ENCODE results near the gene GLMP. TPM values are rescaled to one million over a fixed set of nuclear protein-coding genes. Genes with fewer than 3 reads are reported as not detected.
"Not testable (repeated sequence)": the region's sequence is repeated elsewhere in the genome, so short reads cannot be mapped to it uniquely, and the experiment has no call there.

GLMP gene
- total RNA-seq, 1 experiment from 2014 or later, result 17.7 TPM

DNA sequence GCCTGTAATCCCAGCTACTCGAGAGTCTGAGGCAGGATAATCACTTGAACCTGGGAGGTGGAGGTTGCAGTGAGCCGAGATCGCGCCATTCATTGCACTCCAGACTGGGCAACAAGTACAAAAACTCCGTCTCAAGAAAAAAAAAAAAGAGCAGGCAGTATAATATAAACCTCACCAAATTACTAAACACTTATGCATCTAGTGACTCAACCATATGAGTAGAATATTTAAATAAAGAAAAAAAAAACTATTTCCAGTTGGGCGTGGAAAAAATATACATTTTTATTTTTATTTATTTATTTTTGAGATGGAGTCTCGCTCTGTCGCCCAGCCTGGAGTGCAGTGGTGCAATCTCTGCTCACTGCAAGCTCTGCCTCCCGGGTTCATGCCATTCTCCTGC lies 27.7 kb upstream of the GLMP start:
- not testable (repeated sequence) for H3K27me3 ChIP-seq (ENCODE audit: low read length); DNase-seq; H3K27ac ChIP-seq (ENCODE audit: low read length); H3K9me2 ChIP-seq (replicated peaks; ENCODE audit: insufficient read depth, low read length); H3K9ac ChIP-seq (ENCODE audit: low read length); H3K4me3 ChIP-seq (ENCODE audit: low read length); H3K9me3 ChIP-seq (ENCODE audit: low read length); H3K4me1 ChIP-seq (ENCODE audit: low read length); H3K79me2 ChIP-seq (ENCODE audit: low read length); H4K20me1 ChIP-seq (ENCODE audit: insufficient read depth, low read depth, low read length); H2AFZ ChIP-seq (ENCODE audit: low read length); H3K4me2 ChIP-seq (ENCODE audit: low read depth, low read length, poor library complexity, severe bottlenecking)
- peaks cover 48% of the 10 kb centered on the region for H3K36me3 ChIP-seq (ENCODE audit: insufficient read depth, low read length)

- peaks cover 65% of the 10 kb centered on the region for H3K36me3 ChIP-seq (ENCODE audit: insufficient read depth, low read length)
- no peaks in the 10 kb centered on the region for H3K9me3 ChIP-seq (ENCODE audit: low read length)
- no peaks in the 10 kb centered on the region; the same call in 1 of the 2 replicates for H3K79me2 ChIP-seq (ENCODE audit: low read length)
- no peaks in the 10 kb centered on the region for H3K27me3 ChIP-seq (ENCODE audit: low read length)
- no peaks in the 10 kb centered on the region for H3K4me1 ChIP-seq (ENCODE audit: low read length)
- no peak for DNase-seq
- H2AFZ ChIP-seq (ENCODE audit: low read length), result no peak overlapping the region
- H3K9ac ChIP-seq (ENCODE audit: low read length), result no peak overlapping the region
- H3K4me2 ChIP-seq (ENCODE audit: low read depth, low read length, poor library complexity, severe bottlenecking), result no peak overlapping the region
- no peaks in the 10 kb centered on the region for H3K9me2 ChIP-seq (replicated peaks; ENCODE audit: insufficient read depth, low read length)
- no peak overlapping the region for H3K4me3 ChIP-seq (ENCODE audit: low read length)
- no peak overlapping the region for H3K27ac ChIP-seq (ENCODE audit: low read length)
- H4K20me1 ChIP-seq (ENCODE audit: insufficient read depth, low read depth, low read length), result peaks cover 6% of the 10 kb centered on the region; the same call in 1 of the 2 replicates
Measured at GRCh38 chr1:156320560-156320959, 25.1 kb upstream of the GLMP start.

DNA sequence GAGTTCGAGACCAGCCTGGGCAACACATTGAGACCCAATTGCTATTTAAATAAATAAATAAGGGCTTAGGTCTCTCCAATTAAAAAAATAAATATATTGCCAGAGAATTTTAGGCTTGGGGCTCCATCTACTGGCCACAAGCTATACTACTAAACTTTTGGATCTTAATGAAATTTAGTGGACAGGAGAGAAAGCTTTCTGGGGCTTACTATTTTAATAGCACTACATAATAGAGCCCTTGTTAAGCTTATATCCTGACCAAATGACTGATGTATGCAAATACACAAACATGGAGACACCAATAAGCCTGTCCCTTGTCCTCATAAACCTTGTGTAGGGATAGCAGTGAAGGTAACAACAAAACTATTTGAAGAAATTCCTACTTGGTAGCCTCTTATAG lies 24.2 kb upstream of the GLMP start:
- DNase-seq, result peak; percentile 67
- no peak overlapping the region for H3K4me2 ChIP-seq (ENCODE audit: low read depth, low read length, poor library complexity, severe bottlenecking)
- H3K9ac ChIP-seq (ENCODE audit: low read length), result no peak overlapping the region
- no peaks in the 10 kb centered on the region; the same call in 1 of the 2 replicates for H3K79me2 ChIP-seq (ENCODE audit: low read length)
- H3K4me1 ChIP-seq (ENCODE audit: low read length), result no peaks in the 10 kb centered on the region
- no peak overlapping the region for H2AFZ ChIP-seq (ENCODE audit: low read length)
- H3K9me3 ChIP-seq (ENCODE audit: low read length), result no peaks in the 10 kb centered on the region
- H3K9me2 ChIP-seq (replicated peaks; ENCODE audit: insufficient read depth, low read length), result no peaks in the 10 kb centered on the region
- no peak overlapping the region for H3K4me3 ChIP-seq (ENCODE audit: low read length)
- H4K20me1 ChIP-seq (ENCODE audit: insufficient read depth, low read depth, low read length), result 0 out of 2 replicates have a peak, but pooled peaks cover 6% of the 10 kb centered on the region
- no peaks in the 10 kb centered on the region for H3K27me3 ChIP-seq (ENCODE audit: low read length)
- peaks cover 64% of the 10 kb centered on the region for H3K36me3 ChIP-seq (ENCODE audit: insufficient read depth, low read length)
- no peak overlapping the region for H3K27ac ChIP-seq (ENCODE audit: low read length)

DNA sequence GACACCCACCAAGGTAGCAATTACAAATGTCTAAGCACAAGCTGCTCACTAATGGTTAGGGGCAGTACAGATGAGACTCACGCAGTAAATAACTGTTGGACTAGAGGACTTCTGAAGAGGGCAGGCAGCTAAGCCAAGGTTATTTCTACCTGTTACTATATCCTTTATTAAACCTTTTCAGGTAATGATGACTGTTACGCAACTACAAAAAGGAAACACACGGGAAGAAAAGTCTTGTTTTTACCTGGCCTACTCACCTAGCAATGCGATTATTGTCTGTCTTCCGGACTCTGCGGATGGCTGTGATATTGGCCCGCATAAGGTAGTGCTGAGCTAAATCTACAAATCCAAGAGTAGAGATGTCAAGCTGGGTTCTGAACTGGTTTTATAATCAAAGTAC lies 21.4 kb upstream of the GLMP start:
- Histone ChIP-seq H2AFZ (ENCODE audit: low read length) (no peak overlapping the region), H3K4me2 (ENCODE audit: low read depth, low read length, poor library complexity, severe bottlenecking) (no peak overlapping the region), H3K27ac (ENCODE audit: low read length) (no peak overlapping the region), H3K9me2 (replicated peaks; ENCODE audit: insufficient read depth, low read length) (no peaks in the 10 kb centered on the region), H3K27me3 (ENCODE audit: low read length) (no peaks in the 10 kb centered on the region), H3K4me3 (ENCODE audit: low read length) (no peak overlapping the region), H3K9me3 (ENCODE audit: low read length) (no peaks in the 10 kb centered on the region), H3K36me3 (ENCODE audit: insufficient read depth, low read length) (peaks cover 72% of the 10 kb centered on the region), H3K4me1 (ENCODE audit: low read length) (no peaks in the 10 kb centered on the region), H4K20me1 (ENCODE audit: insufficient read depth, low read depth, low read length) (0 out of 2 replicates have a peak, but pooled peaks cover 6% of the 10 kb centered on the region), H3K79me2 (ENCODE audit: low read length) (no peaks in the 10 kb centered on the region; the same call in 1 of the 2 replicates), H3K9ac (ENCODE audit: low read length) (no peak overlapping the region)
- no peak for DNase-seq

GRCh38 chr1:156310962-156311361 lies 15.5 kb upstream of the GLMP start:
- H4K20me1 ChIP-seq (ENCODE audit: insufficient read depth, low read depth, low read length), result no peaks in the 10 kb centered on the region
- H3K4me1 ChIP-seq (ENCODE audit: low read length), result no peaks in the 10 kb centered on the region
- H2AFZ ChIP-seq (ENCODE audit: low read length), result no peak overlapping the region
- H3K9me3 ChIP-seq (ENCODE audit: low read length), result no peaks in the 10 kb centered on the region
- H3K36me3 ChIP-seq (ENCODE audit: insufficient read depth, low read length), result peaks cover 57% of the 10 kb centered on the region
- H3K4me3 ChIP-seq (ENCODE audit: low read length), result no peak overlapping the region
- H3K4me2 ChIP-seq (ENCODE audit: low read depth, low read length, poor library complexity, severe bottlenecking), result no peak overlapping the region
- no peaks in the 10 kb centered on the region for H3K27me3 ChIP-seq (ENCODE audit: low read length)
- H3K27ac ChIP-seq (ENCODE audit: low read length), result no peak overlapping the region
- no peak for DNase-seq
- H3K9me2 ChIP-seq (replicated peaks; ENCODE audit: insufficient read depth, low read length), result no peaks in the 10 kb centered on the region
- H3K79me2 ChIP-seq (ENCODE audit: low read length), result no peaks in the 10 kb centered on the region
- no peak overlapping the region for H3K9ac ChIP-seq (ENCODE audit: low read length)

DNA sequence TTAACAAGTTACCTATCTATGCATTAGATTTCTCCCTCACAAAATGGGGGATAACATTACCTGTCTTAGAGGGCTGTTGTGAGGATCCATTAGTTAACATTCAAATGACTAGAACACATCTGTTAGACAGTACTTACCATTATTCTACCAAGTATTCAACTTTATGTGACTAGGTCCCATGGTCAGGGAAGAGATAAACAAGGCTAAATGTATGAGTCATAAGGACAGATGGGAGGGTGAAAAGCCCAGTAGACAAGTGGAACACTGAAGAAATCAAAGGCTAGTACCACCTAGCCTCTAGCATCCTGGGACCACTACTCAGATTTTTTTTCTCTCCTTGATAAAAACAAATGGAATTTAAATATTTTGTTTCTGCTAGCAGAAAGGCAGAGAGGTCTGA lies 12.6 kb upstream of the GLMP start:
- H4K20me1 ChIP-seq (ENCODE audit: insufficient read depth, low read depth, low read length), result no peaks in the 10 kb centered on the region
- no peaks in the 10 kb centered on the region for H3K9me2 ChIP-seq (replicated peaks; ENCODE audit: insufficient read depth, low read length)
- no peak overlapping the region for H3K27ac ChIP-seq (ENCODE audit: low read length)
- H3K4me2 ChIP-seq (ENCODE audit: low read depth, low read length, poor library complexity, severe bottlenecking), result no peak overlapping the region
- no peak overlapping the region for H2AFZ ChIP-seq (ENCODE audit: low read length)
- H3K9ac ChIP-seq (ENCODE audit: low read length), result no peak overlapping the region
- H3K4me1 ChIP-seq (ENCODE audit: low read length), result no peaks in the 10 kb centered on the region
- no peaks in the 10 kb centered on the region for H3K79me2 ChIP-seq (ENCODE audit: low read length)
- DNase-seq, result no peak
- H3K27me3 ChIP-seq (ENCODE audit: low read length), result no peaks in the 10 kb centered on the region
- H3K9me3 ChIP-seq (ENCODE audit: low read length), result no peaks in the 10 kb centered on the region
- no peak overlapping the region for H3K4me3 ChIP-seq (ENCODE audit: low read length)
- H3K36me3 ChIP-seq (ENCODE audit: insufficient read depth, low read length), result peaks cover 46% of the 10 kb centered on the region

DNA sequence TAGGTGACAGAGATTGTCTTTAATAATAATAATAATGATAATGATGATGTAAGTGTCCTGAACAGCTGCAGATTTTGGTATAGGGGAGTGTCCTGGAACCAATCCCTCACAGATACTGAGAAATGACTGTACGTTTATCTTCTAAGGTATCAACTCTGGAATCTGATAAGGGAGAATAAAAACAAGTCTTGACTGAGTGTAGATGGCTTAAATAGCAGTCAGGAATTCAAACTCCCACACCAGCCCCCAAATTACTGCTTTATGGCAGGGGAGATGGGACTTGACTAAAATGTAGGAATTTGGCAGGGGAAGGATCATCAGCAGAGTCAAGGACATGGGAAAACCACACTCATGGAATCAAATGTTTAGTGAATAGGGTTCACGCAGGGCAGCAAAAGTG lies 9.7 kb upstream of the GLMP start:
- Histone ChIP-seq H3K9ac (ENCODE audit: low read length) (no peak overlapping the region), H3K36me3 (ENCODE audit: insufficient read depth, low read length) (peaks cover 25% of the 10 kb centered on the region), H3K9me3 (ENCODE audit: low read length) (no peaks in the 10 kb centered on the region), H3K27me3 (ENCODE audit: low read length) (no peaks in the 10 kb centered on the region), H3K9me2 (replicated peaks; ENCODE audit: insufficient read depth, low read length) (no peaks in the 10 kb centered on the region), H3K4me2 (ENCODE audit: low read depth, low read length, poor library complexity, severe bottlenecking) (no peak overlapping the region), H3K4me3 (ENCODE audit: low read length) (no peak overlapping the region), H3K27ac (ENCODE audit: low read length) (no peak overlapping the region), H3K4me1 (ENCODE audit: low read length) (no peaks in the 10 kb centered on the region), H3K79me2 (ENCODE audit: low read length) (no peaks in the 10 kb centered on the region), H4K20me1 (ENCODE audit: insufficient read depth, low read depth, low read length) (peaks cover 4% of the 10 kb centered on the region; the same call in 1 of the 2 replicates), H2AFZ (ENCODE audit: low read length) (no peak overlapping the region)
- DNase-seq, result no peak

DNA sequence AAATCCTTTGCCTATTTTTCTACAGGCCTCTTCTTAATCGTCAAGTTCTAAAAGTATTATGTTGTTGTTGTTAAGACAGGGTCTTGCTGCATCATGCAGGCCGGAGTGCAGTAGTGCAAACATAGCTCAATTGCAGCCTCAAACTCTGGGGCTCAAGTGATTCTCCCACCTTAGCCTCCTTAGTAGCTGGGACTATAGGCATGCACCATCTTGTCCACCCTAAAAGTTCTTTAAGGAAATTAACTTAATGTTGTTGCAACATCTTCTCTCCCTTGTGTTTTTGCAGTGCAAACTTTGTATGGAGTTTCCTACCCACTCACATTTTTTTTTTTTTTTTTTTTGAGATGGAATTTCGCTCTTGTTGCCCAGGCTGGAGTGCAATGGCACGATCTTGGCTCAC lies 7.8 kb upstream of the GLMP start:
- H3K27ac ChIP-seq (ENCODE audit: low read length), result no peak overlapping the region
- no peak overlapping the region for H2AFZ ChIP-seq (ENCODE audit: low read length)
- no peak overlapping the region for H3K4me2 ChIP-seq (ENCODE audit: low read depth, low read length, poor library complexity, severe bottlenecking)
- peaks cover 4% of the 10 kb centered on the region; the same call in 1 of the 2 replicates for H4K20me1 ChIP-seq (ENCODE audit: insufficient read depth, low read depth, low read length)
- H3K4me3 ChIP-seq (ENCODE audit: low read length), result no peak overlapping the region
- H3K9ac ChIP-seq (ENCODE audit: low read length), result no peak overlapping the region
- DNase-seq, result peak; percentile 41
- H3K9me2 ChIP-seq (replicated peaks; ENCODE audit: insufficient read depth, low read length), result no peaks in the 10 kb centered on the region
- H3K4me1 ChIP-seq (ENCODE audit: low read length), result no peaks in the 10 kb centered on the region
- no peaks in the 10 kb centered on the region for H3K9me3 ChIP-seq (ENCODE audit: low read length)
- H3K27me3 ChIP-seq (ENCODE audit: low read length), result no peaks in the 10 kb centered on the region
- H3K36me3 ChIP-seq (ENCODE audit: insufficient read depth, low read length), result peaks cover 14% of the 10 kb centered on the region
- H3K79me2 ChIP-seq (ENCODE audit: low read length), result no peaks in the 10 kb centered on the region

Data from Karpas-422 (cell line).